PC-3 (cell line): ENCODE data around the gene CRYBG3.

Experiments
- CTCF ChIP-seq: fragments of 300-600 bp; sonication (generic); conservative IDR thresholded peaks from 2 replicates; pipeline ENCODE4 v1.5.1; 2017; ENCODE audit warnings: antibody characterized with exemption, low read depth, mild to moderate bottlenecking, low read length
- EZH2 ChIP-seq: fragments of 300-600 bp; sonication (generic); IDR thresholded peaks from one replicate; pipeline ENCODE4 v1.6.1; 2017; ENCODE audit warnings: antibody characterized with exemption, mild to moderate bottlenecking, low read length; ENCODE audit not compliant: unreplicated experiment

DNA sequence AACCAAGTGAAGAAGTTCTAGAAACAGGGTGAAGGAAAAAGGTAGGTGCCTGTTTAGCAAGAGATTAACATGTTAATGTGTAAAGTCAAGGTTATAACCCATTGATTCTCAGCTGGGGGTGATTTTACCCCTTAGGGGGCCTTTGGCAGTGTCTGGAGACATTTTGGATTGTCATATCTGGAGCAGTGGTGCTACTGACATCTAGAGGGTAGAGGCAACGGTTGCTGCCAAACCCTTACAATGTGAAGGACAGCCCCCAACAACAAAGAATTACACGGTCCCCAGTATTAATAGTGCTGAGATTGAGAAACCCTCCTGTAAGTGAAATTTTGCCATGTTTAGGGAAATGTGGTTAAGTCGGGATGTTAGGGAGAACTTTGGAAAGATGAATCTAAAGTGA lies 74.7 kb downstream of the CRYBG3 start:
- TF ChIP-seq CTCF: peak; percentile 54
- no peak for TF ChIP-seq EZH2
